Renal pelvis (tissue), 4 donors: Measurements from ENCODE around the gene ADGRG1. TPM values are rescaled to one million over a fixed set of nuclear protein-coding genes. Genes with fewer than 3 reads are reported as not detected.

Experiments
- DNase-seq: peaks from one replicate; pipeline ENCODE4 v3.0.0-alpha.2; 2013
- polyA plus RNA-seq, 3 donors: library from polyadenylated mRNA; unstranded; fragments of 120-200 nt; gene quantifications; one replicate each; pipeline ENCODE4 v1.2.1, GENCODE V29; 2013; ENCODE audit not compliant: insufficient read length in 3 of 3

Gene ADGRG1
- polyA plus RNA-seq, 3 donors, result 72.4 to 84.0 (median 79.6) TPM

DNA sequence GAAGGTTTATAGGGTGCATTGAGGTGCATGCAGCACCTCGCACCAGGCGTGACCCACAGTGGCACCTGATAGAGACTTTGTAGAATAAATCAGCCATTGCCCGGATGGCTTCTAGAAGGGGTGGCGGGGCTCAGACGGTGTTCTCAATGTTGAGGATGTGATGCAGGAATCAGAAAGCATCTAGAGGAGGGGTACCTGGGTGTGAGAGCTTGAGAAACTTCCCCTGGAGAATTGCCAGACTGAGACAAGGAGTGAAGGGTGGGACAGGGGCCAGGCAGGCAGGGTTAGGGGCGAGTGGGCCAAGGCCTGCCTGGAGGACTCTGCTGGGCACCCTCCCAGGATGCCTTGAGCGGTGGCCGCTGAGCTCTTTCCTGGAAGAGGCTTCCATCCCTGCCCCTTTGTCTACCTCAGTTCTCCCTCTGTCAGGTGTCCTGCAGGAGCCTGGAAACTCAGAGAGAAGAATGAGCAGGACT, 9.3 kb upstream of the ADGRG1 start:
- DNase-seq, result no peak

DNA sequence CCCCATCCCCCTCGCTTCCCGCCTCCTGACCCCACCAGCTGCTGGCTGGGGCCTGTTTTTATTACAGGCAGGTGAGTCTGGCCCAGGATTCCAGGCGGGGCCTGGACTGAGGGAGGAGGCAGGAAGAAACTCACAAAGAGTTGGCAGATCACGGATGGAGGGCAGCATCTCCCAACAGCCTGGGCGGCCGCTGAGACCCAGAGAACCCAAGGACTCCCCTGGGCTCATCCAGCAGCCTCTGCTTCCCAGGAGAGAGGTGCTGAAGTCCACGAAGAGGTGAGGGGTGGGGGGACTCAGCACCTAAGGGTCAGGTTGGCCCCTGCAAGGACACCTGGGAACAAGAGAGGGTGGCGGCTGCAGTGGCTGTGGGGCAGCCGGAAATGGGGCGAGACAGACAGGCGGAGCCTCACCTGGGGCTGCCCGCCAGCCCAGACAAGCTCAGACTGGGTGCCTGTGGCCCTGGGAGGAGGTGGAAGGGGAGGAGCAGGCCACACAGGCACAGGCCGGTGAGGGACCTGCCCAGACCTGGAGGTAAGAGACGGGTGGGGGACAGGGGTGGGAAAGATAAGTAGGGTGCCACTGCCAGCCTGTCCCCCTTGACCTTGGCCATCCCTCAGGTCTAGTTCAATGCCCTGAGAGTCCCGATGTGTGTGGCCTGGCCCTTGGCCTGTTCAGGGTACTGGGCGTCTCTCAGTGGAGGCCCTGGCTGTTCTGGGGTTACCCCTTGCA, 8.7 kb upstream of the ADGRG1 start:
- DNase-seq, result no peak

DNA sequence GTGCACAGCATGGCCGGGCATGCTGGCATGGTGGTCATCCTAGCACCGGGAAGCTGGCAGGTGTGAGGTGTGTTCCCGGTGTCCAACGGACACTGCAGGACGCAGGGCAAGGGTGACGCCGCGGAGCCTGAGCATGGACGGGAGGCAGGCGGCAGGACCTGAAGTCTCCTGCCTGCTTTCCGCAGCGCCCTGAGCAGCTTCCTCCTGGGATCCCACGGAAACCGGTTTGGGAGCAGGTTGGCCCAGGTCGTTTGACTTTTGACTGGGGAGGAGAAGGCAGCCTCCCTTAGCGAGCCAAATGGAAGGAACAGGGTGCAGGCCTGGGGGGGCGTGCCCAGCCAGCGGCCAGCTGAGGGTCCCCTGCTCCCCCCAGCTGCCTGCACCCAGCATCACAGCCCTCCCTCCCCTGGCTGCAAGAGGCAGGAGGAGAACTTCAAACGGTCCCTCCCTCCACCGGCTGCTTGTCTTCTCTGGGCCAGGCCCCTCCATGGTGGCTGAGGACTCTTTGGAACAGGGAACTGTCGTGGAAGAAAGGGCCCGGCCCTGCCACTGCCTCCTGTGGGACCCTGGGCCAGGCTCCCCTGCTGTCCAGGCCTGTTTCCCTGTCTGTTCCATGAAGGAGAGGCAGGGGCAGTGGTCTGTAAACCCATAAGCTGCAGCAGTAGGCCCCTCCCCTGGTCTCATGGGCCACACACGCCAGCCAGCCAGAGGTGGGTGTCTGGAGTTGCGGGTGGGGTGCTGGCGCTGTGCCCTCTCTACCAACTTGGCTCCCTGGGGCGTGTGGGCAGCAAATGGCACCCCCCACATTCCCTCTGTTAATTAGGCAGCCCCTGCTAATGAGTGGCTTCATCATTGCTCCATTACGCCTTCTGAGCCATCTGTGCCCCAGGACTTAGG, 7.8 kb upstream of the ADGRG1 start:
- DNase-seq, result peak; percentile 61

DNA sequence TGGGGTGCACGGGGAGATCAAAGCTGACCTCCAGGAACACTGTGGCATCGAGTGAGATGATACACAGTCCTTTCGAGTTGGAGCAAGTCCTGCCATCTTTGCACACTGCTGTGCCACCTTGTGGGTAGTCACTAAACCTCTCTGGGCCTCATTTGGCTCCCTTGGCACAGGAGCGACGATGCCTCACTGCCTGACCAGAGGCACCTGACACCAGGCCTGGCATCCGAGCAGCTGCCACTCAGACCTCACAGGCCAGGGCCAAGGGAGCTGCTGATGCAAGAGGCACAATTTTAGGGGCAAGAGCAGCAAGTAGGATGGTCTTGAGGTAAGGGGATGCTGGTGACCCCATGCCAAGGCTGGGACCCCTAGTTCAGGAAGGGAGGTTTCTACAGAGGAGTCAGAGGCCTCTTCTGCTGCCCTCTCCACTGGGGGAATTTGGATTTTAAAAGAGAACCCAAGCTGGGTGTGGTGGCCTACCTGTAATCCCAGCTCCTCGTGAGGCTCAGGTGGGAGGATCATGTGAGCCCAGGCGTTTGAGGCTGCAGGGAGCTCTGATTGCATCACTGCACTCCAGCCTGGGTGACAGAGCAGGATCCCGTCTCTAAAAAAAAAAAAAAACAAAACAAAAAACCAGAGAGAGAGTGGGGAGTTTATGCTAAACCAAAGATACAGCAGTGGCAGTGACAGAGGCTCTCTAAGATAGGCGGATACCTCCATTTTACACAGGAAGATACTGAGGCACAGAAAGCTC, 6.7 kb upstream of the ADGRG1 start:
- no peak for DNase-seq

DNA sequence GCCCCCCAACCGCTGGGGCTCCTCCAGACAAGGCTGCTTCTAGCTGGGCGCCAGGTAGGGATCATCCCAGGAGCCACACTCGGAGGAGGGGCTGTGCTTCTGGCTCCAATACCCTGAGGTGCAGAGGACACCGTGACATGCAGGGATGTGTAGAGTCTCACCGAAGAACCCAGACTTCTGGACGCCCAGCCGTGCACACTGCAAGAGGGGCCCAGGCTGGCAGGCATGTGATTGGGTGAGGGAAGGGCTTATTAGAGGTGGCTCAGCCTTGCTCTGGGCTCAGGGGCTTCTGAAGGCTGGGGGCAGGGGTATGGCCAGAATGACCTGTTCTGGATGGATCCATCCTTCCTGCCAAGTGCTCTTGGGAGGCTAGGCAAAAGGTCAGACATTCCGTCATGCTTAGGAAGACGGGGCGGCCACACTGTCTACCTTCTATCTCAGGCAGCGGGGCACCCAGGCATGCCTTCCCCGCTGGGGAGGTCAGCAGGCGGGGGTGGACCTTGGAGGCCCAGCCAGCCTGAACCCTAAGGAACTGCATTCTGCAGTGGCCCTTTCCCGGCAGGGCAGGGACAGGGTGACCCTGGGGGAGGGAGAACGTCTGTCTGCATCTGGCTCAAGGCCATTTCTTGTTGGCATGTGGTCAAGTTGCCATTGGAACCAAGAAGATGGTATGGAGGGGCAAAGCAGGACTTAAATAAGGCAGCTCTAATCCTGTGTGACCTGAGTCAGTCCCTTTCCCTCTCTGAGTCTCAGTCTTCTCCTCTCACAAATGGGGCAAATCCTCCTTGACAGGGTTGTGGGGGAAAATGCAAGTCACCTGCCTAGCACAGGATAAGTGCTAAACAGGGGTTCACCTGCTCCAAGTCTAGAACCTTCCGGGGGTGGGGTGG, 5.8 kb upstream of the ADGRG1 start:
- DNase-seq, result no peak

DNA sequence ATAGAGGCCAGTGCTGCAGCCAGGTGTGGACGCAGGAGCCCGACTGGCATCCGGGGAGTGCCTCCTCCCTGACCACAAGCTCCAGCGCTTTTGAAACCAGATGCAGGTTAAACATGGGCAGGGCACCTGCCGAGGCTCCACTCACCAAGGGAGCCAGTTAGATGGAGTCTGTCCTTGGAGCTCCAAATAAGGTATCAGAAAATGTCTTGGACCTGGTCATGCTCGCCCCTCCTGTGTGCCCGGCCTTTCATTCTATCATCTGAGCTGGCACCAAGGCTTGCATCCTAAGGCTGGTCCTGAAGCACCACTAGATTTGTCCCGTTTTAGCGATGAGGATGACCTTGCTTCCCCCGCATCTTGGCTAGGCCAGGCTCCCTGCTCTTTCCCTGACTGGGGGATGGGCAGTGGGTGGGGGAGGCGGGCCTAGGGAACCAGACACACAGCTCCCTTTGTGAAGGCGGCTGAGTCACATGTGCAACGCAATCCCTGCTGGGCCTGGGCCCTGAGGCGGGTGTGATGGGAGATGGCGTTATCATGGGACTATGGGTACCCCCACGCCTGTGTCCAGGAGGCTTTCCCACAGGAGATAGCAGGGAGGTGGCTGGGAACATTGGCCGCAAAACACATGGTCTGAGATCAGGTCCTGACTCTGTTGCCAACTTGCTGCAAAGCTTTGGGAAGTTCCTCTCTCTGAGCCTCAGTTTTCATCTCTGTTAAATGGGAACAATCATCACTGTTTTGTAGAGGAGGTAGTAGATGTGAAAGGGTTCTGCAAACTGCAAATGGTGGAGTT, 5.0 kb upstream of the ADGRG1 start:
- DNase-seq, result no peak

DNA sequence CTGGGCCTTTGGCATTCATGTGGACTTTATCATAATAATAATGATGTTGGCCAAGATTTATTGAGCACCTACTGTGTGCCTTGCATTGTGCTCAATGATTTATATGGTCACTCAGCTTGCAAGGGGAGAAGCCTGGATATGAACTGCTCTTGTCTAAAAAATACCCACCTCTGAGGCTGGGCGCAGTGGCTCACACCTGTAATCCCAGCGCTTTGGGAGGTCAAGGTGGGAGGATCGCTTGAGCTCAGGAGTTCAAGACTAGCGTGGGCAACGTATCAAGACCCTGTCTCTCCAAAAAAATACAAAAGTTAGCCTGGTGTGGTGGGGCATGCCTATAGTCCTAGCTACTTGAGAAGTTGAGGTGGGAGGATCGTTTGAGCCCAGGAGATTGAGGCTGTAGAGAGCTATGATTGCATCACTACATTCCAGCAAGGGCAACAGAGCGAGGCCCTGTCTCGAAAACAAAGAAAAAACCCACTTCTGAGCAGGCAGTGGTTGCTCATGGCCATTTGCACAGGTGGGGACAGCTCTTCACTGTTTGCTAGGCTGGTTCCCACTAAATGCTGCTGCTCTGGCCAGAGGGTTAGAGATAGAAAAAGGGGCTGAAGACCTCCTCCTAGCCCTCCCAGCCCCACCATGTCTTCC, 4.3 kb upstream of the ADGRG1 start:
- peak; percentile 67 for DNase-seq

DNA sequence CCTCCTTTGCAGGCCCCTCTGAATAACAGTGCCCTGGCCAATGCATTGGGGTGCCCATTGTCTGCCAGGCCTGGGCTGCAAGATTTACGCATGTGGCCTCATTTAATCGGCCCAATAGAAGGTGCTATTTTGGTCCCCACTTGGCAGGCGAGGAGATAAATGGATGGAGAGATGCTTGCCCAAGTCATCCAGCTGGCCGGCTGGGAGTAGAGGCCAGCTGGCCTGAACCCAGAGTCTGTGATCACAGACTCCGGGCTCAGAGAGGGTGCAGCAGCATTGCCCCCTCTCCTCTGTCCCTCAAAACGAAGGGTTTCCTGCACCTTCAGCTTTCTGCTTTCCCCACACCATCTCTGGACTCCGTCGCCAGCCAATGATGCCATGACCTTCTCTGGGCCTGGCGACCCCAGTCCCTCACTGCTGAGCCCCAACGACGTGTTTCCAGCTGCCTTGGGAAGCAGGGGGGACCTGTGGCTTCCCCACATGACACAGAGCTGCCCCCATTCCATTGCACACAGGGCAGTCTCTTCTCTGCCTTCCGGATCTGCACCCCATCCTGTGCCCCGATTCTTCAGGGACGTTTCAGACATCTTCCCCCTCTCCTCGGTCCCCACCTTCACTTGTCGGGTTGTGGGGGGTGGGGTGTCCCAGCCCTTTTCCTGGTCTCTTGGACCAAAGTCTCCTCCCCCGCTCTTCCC, 3.5 kb upstream of the ADGRG1 start:
- no peak for DNase-seq

DNA sequence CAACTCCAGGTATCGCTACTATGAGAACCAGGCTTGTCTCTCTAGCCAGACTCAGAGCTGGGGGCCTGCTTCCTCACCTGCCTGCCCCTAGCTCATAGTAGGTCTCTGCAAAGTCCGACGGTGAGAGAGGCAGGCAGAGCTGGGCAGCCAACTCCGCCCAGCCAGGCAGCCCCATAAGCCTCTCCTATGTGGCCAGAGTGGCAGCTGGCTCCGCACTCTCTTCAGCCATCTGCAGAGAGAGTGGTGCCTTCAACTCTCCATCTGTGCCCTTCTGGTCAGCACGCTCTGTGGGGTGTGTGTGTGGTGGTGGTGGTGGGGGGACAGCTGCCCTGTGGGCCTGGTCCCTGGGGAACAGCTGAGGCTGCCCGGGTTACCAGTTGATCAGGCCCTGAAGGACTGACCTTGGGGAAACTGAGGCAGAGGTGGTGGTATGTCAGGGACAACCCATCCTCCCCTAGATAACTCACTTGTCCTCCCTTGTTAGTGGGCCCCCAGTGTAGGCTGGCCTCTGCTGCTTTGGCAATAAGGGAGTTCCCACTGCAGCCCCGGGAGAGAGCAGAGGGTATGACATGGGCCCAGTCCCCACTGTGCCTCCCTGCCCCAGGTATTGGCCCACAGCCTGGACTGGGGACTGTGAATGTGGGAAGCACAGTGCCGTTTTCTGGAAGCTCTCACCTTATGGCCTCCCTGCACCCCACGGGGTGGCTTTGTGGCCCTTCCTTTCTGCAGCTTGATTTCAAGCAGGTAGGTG, 1.8 kb upstream of the ADGRG1 start:
- no peak for DNase-seq

DNA sequence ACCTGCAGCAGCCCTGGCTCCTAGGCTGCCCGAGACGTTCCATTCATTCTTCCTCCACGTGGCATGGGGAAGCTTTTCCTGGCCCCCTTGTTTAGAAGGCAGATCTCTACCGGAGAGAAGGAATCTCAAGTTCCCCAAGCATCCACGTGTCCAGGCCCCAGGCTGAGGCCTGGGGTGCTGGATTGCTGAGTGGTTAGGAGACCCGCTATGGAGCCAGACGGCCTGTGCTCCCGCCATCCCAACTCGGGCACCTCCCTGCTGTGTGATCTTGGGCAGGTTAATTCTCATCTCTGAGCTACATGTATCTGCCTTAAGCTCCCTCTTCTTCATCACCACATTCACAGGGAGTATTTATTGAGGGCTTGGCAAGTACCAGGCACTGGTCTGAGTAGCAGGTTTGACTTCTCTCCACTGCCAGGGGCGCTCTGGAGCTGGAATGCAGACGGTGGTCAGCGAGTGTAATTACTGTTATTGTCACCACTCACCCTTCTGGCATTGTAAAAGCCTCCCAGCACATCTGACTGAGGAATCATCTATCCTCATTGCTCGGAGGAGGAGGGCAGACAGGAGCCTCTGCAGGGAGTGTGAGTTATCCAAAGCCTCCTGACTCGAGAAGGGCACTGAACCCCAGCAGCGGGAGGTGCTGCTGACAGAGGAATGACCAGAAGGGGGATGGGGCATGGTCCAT, 1.1 kb upstream of the ADGRG1 start:
- DNase-seq, result peak; percentile 54

DNA sequence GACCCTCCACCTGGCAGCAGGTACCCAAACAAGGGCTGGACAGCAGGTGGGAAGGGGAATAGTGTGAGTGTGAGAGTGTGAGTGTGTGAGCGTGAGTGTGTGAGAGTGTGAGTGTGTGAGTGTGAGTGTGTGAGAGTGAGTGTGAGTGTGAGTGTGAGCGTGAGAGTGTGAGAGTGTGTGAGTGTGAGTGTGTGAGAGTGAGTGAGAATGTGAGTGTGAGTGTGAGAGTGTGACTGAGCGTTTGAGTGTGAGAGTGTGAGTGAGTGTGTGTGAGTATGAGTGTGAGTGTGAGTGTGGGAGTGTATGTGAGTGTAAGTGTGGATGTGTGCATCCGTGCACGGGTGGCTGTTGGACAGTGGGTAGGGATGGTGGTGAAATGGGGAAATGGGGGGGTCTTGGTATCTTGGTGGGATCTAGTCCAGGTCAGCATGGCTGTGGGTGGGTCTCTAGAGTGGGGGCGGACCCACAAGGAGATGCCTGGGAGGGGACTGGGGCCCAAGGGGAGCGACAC, 408 bp downstream of the ADGRG1 start:
- no peak for DNase-seq

DNA sequence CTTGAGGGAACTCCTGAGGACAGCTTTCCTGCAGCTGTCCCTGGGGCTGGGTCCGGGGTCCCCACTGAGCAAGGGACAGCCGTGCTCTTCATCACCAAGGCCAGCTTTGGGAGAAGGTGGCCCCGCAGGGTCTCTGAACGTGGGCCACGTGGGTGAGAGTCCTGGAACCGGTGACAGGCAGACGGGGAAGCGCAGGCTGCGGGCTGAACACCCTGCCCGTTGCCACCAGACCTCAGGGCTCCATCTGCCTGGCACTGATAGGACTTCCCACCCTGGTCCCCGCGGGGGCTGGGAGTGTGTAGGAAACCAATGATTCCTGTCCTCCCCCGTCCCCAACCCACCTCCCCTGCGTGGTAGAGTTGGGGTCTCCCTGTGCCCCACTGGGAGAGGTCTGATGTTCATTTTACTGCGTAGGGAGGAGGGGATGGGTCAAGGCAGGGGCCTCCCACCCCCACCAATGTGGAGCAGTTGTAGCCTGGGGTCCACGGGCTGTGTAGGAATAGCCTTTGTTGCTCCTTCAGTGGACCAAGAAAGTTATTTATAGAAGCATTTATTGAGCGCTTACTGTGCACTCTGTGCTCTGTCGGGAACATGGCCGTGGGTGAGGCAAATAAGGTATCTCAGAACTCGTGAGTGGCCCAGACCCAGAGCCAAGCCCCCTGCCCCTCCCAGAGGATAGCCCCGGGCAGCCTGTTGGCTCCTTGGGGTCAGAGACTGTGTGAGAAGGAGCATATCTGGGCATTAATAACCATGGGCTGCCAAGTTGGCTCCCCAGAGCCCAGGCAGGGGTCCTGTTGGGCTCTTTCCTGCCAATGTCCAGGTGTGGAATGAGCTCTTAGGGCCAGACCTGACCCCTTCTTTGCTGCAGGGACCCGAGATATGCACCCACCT, 1.3 kb downstream of the ADGRG1 start:
- no peak for DNase-seq

DNA sequence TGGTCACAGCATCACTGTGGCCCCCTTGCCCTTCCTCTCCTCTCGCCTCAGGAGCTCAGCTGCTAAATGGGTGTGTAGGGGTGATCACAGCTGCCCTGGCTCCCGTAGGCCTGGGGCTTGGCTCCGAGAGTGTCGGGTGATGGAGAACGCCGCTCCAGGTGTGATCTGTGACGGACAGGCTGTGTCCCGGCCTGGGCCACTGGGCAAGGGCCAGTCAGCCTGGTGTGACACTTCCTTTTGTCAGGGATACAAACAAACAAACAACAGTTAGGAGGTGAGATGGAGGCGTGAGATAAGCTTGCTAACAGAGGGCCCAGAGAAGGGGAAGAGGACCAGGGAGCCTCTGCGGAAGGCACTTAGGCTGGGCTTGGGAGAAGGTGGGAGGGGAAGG, 2.0 kb downstream of the ADGRG1 start:
- DNase-seq, result no peak

DNA sequence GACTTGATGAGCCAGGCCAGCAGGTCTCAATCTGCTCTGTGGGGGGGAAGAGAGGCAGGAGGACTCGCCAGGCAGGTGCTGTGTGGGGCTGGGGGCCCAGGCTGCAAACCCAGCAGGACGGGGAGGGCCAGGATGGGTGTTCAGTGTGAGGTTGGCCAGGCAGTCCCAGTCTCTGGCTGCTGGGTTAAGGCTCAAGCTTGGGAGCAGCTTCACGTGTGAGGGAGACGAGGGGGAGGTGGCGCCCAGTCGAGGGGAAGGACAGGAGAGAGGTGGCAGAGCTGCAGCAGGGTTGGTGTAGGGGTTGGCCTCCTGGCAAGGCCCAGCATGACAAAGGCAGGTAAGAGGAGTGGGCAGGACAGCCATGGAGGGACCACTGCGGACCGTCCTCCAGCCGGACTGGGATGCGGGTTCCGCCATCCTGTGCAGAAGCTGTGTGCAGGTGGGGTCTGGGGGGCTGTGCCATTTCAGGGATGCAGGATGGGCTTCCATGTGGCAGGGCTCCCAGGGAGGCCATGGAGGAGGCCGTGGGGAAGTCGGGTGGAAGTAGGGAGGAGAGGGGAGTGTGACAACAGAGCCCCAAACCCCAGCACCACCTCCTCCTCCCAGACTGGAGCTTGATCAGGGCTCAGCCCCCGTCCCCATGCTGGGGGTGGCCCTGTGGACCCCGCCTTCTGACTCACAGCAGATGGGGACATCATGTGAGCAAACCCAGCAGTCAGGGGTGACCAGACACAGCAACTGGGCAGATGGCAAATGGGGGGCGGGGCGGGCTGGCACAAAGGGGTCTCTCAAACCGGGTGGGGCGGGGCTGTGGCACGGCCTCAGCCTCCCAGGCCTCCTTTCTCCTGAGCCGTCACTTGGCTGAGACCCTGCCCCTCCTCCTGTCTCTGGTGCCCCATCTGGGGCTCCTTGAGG, 2.8 kb downstream of the ADGRG1 start:
- no peak for DNase-seq

DNA sequence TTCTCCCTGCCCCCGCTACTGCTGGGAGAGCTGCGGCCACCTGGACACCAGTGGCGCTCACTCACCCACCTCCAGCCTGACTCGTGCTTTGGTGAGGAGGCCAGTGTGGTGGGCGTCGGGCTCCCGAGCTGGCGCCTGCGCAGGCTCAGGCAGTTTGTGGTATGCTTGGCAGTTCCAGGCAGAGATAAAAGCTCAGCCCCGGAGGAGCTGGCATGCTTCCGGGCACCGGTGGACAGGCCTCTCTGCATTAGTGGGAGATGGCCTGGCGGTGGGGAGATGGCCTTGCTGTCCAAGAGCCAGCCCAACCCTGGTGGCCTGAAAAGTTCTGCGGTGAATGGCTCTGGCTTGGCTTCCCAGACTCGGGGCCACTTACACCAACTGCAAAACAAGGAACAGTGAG, 4.1 kb downstream of the ADGRG1 start:
- DNase-seq, result no peak
